Umbilical cord (tissue), 2 donors: ENCODE data around the gene MOV10L1. TPM values are rescaled to one million over a fixed set of nuclear protein-coding genes. Genes with fewer than 3 reads are reported as not detected.
"Not testable (repeated sequence)": the region's sequence is repeated elsewhere in the genome, so short reads cannot be mapped to it uniquely, and the experiment has no call there.

Experiments used
- DNase-seq: peaks from one replicate; pipeline ENCODE4 v3.0.0-alpha.2; 2015; ENCODE audit warnings: low spot score
- total RNA-seq: library from RNA; depleted of rRNA; stranded (reverse); fragments of >200 nt; gene quantifications from one replicate; pipeline ENCODE4 v1.2.3, GENCODE V29; 2014; ENCODE audit warnings: low replicate concordance; ENCODE audit not compliant: insufficient read depth

Gene MOV10L1
- total RNA-seq, 1 donor from 2014 or later = 4.8 TPM

- no peak for DNase-seq
Measured at GRCh38 chr22:50153756-50154140, 63.9 kb downstream of the MOV10L1 start.

- DNase-seq = no peak
Measured at GRCh38 chr22:50157709-50158375, 68.0 kb downstream of the MOV10L1 start.

GRCh38 chr22:50160947-50161346 is 71.1 kb downstream of the MOV10L1 start:
- no peak for DNase-seq

- no peak for DNase-seq
Measured at GRCh38 chr22:50161508-50162390, 71.9 kb downstream of the MOV10L1 start.

- no peak for DNase-seq
Measured at GRCh38 chr22:50162391-50162956, 72.7 kb downstream of the MOV10L1 start.

- DNase-seq = no peak
Measured at GRCh38 chr22:50165436-50166123, 75.8 kb downstream of the MOV10L1 start.

GRCh38 chr22:50167689-50168489 is 78.1 kb downstream of the MOV10L1 start:
- no peak for DNase-seq

GRCh38 chr22:50168490-50169180 is 78.8 kb downstream of the MOV10L1 start:
- DNase-seq = not testable (repeated sequence)

GRCh38 chr22:50169181-50169759 is 79.5 kb downstream of the MOV10L1 start:
- DNase-seq = no peak

GRCh38 chr22:50169774-50170341 is 80.1 kb downstream of the MOV10L1 start:
- DNase-seq = no peak

- no peak for DNase-seq
Measured at GRCh38 chr22:50170453-50171318, 80.9 kb downstream of the MOV10L1 start, which contains the start of gene PANX2. Gene PANX2, plus strand, starts transcription at chr22:50170731. Its CDS starts 0 bp downstream, at chr22:50170731.

- DNase-seq = peak; percentile 83
Measured at GRCh38 chr22:50171319-50171964, 81.6 kb downstream of the MOV10L1 start.

- no peak for DNase-seq
Measured at GRCh38 chr22:50171965-50172421, 82.2 kb downstream of the MOV10L1 start.

GRCh38 chr22:50173311-50173982 is 83.6 kb downstream of the MOV10L1 start:
- DNase-seq = no peak

- no peak for DNase-seq
Measured at GRCh38 chr22:50173983-50174355, 84.2 kb downstream of the MOV10L1 start.

- no peak for DNase-seq
Measured at GRCh38 chr22:50174382-50175190, 84.8 kb downstream of the MOV10L1 start.

GRCh38 chr22:50175191-50175461 is 85.3 kb downstream of the MOV10L1 start:
- no peak for DNase-seq
